Gastrocnemius medialis (tissue), 4 donors: ENCODE measurements around the gene NUDT11.
"Not testable (repeated sequence)": the region's sequence is repeated elsewhere in the genome, so short reads cannot be mapped to it uniquely, and the experiment has no call there.

Experiments used
- CTCF ChIP-seq, 5 experiments: fragments of 450-650 bp in 3 of 5; fragments of 200-600 bp in 2 of 5; sonication (generic) in 2 of 5; IDR thresholded peaks in 4 of 5; conservative IDR thresholded peaks in 1 of 5; 1 replicate in 4 of 5; 2 replicates in 1 of 5; pipeline ENCODE4 v1.5.1; 2016 to 2019; ENCODE audit warnings: antibody characterized with exemption in 5 of 5, mild to moderate bottlenecking in 3 of 5, moderate library complexity in 3 of 5
- POLR2A ChIP-seq, 2 donors: fragments of 450-650 bp; IDR thresholded peaks; one replicate each; pipeline ENCODE4 v1.6.1; 2017; ENCODE audit warnings: antibody characterized with exemption in 2 of 2, mild to moderate bottlenecking in 2 of 2, moderate library complexity in 2 of 2

GRCh38 chrX:51519131-51519530 lies 22.7 kb upstream of the NUDT11 start:
- TF ChIP-seq POLR2A (IDR thresholded peaks at IDR 0.05); CTCF (IDR thresholded peaks at IDR 0.05 in 4 of 5, conservative IDR thresholded peaks at IDR 0.05 in 1 of 5): not testable (repeated sequence)
